HUES6 (cell line): ENCODE measurements around the gene LRBA.

Experiments
- H3K27ac ChIP-seq: 2 replicates; pipeline ENCODE4 v1.7.0; 2013; ENCODE audit warnings: low read depth, mild to moderate bottlenecking, low read length, inconsistent platforms
- H3K27me3 ChIP-seq: 2 replicates; pipeline ENCODE4 v1.6.1; 2013; ENCODE audit warnings: low read length; ENCODE audit not compliant: control insufficient read depth, insufficient read depth
- H3K36me3 ChIP-seq: 2 replicates; pipeline ENCODE4 v1.6.1; 2013; ENCODE audit warnings: low read length; ENCODE audit not compliant: control insufficient read depth, insufficient read depth
- H3K4me1 ChIP-seq: 2 replicates; pipeline ENCODE4 v1.6.1; 2013; ENCODE audit warnings: low read length; ENCODE audit not compliant: control insufficient read depth, insufficient read depth
- H3K4me3 ChIP-seq: 2 replicates; pipeline ENCODE4 v1.5.1; 2013; ENCODE audit warnings: low read depth, low read length
- H3K9ac ChIP-seq: one replicate; pipeline ENCODE4 v1.6.1; 2013; ENCODE audit warnings: mild to moderate bottlenecking, low read length
- H3K9me3 ChIP-seq: 2 replicates; pipeline ENCODE4 v1.6.1; 2013; ENCODE audit warnings: low read depth, low read length; ENCODE audit not compliant: control insufficient read depth, insufficient read depth

Gene LRBA

DNA sequence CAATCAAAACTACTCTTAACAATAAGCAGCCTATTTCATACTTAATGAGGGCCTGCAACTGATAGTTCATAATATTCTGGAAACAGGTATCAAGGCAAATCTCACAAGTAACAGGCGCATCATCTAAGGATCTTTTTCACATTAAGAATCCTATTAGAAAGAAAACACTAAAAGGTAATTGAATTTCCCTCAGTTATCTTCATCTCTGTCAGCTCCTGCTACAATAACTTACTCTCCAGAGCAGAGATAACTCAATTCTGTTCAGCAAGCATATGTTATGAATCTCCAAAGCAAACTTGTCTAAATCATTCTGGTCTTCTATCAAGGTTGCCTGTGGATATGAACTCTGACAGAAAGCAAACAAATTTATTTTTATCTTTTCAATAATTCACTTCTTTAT, 307.1 kb downstream of the LRBA start:
- H3K4me3 ChIP-seq: no peak overlapping the region
- no peaks in the 10 kb centered on the region for H3K4me1 ChIP-seq
- no peak overlapping the region for H3K27ac ChIP-seq
- no peaks in the 10 kb centered on the region for H3K9me3 ChIP-seq
- H3K27me3 ChIP-seq: no peaks in the 10 kb centered on the region
- no peak overlapping the region for H3K9ac ChIP-seq
- H3K36me3 ChIP-seq: no peaks in the 10 kb centered on the region

DNA sequence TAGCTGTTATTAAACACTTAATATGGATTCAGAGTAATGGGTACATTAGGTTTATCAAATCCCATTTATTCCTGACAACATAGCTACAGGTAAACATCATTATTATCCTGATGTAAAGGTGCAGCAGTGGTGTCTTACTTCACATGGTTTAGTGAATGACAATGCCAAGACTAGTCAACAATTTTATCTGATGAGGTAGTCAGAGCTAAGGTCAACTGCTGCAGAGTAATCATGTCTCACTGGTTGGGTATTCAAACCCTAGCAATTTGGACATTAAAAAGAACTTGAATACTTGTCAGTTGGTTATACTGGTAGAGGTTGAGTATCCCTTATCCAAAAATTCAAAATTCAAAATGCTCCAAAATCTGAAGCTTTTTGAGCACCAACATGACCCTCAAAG, 315.5 kb downstream of the LRBA start:
- no peaks in the 10 kb centered on the region for H3K36me3 ChIP-seq
- no peak overlapping the region for H3K27ac ChIP-seq
- H3K9me3 ChIP-seq: no peaks in the 10 kb centered on the region
- no peaks in the 10 kb centered on the region for H3K27me3 ChIP-seq
- no peak overlapping the region for H3K4me3 ChIP-seq
- H3K4me1 ChIP-seq: peaks cover 6% of the 10 kb centered on the region; the same call in 1 of the 2 replicates
- H3K9ac ChIP-seq: no peak overlapping the region

DNA sequence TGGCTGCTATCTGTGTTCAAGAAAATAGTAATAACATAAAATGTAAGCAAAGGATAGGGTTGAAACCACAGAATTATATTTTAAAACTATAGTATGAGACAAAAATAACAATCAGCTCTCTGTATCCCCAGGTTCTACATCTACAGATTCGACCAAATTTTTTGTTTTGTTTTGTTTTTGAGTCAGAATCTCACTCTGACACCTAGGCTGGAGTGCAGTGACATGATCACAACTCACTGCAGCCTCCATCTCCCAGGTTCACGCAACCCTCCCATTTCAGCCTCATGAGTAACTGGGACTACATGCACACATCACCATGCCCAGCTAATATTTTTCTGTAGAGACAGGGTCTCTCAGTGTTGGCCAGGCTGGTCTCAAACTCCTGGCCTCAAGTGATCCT, 319.9 kb downstream of the LRBA start:
- Histone ChIP-seq H3K36me3 (no peaks in the 10 kb centered on the region), H3K27me3 (no peaks in the 10 kb centered on the region), H3K27ac (no peak overlapping the region), H3K4me1 (peaks cover 12% of the 10 kb centered on the region; the same call in 1 of the 2 replicates), H3K9ac (no peak overlapping the region), H3K9me3 (no peaks in the 10 kb centered on the region), H3K4me3 (no peak overlapping the region)

DNA sequence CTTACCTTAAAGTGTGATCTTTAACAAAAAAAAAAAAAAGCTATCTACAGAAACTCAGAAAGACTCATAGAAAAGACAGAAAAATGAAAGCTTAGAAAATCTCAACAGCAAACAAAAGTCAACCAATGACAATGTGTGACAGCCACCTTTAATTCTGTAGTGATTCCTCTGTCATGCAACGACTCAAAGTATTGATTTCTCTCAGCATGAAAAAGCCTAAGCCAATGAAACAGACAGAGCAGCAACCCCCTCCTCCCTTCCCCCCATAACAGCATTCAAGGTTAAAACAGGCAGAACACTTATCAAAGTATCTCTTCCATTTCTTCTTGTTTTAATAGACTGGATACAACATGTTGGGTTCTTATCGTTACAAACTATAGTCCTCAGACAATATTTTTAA, 320.6 kb downstream of the LRBA start:
- Histone ChIP-seq H3K4me1 (peaks cover 12% of the 10 kb centered on the region; the same call in 1 of the 2 replicates), H3K9me3 (no peaks in the 10 kb centered on the region), H3K27me3 (no peaks in the 10 kb centered on the region), H3K4me3 (no peak overlapping the region), H3K27ac (no peak overlapping the region), H3K9ac (no peak overlapping the region), H3K36me3 (no peaks in the 10 kb centered on the region)

DNA sequence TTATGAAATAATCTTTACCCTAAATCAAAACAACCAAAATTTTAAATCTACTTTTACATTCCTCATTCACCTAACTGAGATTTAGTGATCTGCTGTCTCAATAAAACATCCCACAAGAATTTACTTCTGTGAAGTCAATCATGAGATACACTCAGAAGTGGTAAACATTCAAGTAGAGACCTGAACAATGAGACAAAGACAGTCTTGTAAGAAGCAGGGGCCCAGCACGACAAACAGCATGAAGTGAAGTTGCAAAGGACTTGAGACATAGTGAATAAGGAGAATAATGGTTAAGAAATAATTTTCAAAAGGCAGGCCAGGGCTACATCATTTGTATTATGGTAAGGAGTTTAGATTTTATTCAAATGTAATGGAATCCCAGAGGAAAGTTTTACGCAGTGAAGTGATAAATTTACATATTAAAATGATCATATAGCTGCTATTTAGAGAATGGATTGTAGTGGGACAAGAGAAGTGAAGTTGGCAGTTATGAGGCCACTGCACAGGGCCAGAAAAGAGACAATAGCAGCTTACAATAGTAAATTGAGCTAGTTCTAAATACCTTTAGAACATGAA, 331.2 kb downstream of the LRBA start:
- Histone ChIP-seq H3K9me3 (no peaks in the 10 kb centered on the region), H3K4me1 (peaks cover 5% of the 10 kb centered on the region; the same call in 1 of the 2 replicates), H3K4me3 (no peak overlapping the region), H3K36me3 (peaks cover 2% of the 10 kb centered on the region), H3K27ac (no peak overlapping the region), H3K9ac (no peak overlapping the region), H3K27me3 (no peaks in the 10 kb centered on the region)

DNA sequence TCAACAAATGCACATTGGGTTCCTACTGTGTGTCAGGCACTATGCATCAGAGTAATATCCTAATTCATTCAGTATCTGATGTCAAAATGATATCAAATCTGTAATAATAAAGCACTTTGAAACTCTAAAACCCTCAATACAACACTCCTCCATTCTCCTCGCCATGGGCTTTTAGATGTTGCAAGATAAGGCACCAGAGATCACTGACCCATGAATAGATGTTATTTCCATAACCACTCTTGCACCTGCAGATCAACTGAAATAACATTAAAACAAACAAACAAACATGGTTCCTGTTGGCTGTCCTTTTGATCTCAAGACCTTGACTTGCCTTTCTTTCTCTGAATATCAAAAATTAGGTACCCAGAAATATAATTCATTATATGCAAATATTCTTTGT, 333.0 kb downstream of the LRBA start:
- no peak overlapping the region for H3K9ac ChIP-seq
- peaks cover 2% of the 10 kb centered on the region for H3K36me3 ChIP-seq
- peaks cover 5% of the 10 kb centered on the region; the same call in 1 of the 2 replicates for H3K4me1 ChIP-seq
- no peaks in the 10 kb centered on the region for H3K9me3 ChIP-seq
- no peaks in the 10 kb centered on the region for H3K27me3 ChIP-seq
- H3K27ac ChIP-seq: no peak overlapping the region
- no peak overlapping the region for H3K4me3 ChIP-seq

DNA sequence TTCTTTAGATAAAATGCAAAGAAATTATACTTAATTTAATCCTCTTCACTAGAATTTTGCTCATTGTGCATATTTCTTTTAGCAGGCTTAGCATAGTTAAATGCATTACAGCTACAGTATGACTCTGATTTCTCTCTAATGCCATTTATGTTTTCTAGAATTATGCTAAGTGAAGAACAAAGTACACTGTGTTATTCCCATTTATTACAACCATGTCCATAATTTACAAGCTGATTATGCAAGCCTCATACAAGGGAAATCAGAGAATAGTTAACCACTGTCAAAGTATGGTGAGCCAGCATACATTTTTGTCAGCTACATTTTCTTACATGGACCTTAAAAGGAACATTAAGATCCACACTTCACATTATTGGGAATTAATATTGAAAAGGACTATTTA, 334.0 kb downstream of the LRBA start:
- Histone ChIP-seq H3K9me3 (no peaks in the 10 kb centered on the region), H3K4me1 (peaks cover 5% of the 10 kb centered on the region; the same call in 1 of the 2 replicates), H3K27ac (no peak overlapping the region), H3K9ac (no peak overlapping the region), H3K4me3 (no peak overlapping the region), H3K27me3 (no peaks in the 10 kb centered on the region), H3K36me3 (peaks cover 2% of the 10 kb centered on the region)

DNA sequence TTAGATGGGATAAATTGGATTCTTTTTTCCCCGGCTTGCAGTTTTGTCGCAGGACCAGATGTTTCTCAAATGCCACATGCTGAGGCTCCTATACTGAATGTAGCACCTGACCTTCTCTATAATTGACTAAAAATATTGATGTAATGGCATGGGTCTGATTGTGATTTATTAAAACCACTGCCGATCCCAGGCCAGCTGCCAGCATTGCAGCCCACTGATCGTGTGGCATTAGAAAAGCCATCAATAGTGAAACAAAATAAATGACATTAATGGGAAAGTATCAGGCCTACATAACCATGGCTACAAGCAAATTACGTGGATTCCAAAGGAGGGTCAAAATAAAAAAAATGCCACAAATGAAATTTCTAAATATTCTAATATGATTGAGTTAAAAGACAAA, 334.4 kb downstream of the LRBA start:
- peaks cover 5% of the 10 kb centered on the region; the same call in 1 of the 2 replicates for H3K4me1 ChIP-seq
- H3K36me3 ChIP-seq: peaks cover 2% of the 10 kb centered on the region
- H3K4me3 ChIP-seq: no peak overlapping the region
- no peaks in the 10 kb centered on the region for H3K9me3 ChIP-seq
- H3K27me3 ChIP-seq: no peaks in the 10 kb centered on the region
- H3K9ac ChIP-seq: no peak overlapping the region
- no peak overlapping the region for H3K27ac ChIP-seq

DNA sequence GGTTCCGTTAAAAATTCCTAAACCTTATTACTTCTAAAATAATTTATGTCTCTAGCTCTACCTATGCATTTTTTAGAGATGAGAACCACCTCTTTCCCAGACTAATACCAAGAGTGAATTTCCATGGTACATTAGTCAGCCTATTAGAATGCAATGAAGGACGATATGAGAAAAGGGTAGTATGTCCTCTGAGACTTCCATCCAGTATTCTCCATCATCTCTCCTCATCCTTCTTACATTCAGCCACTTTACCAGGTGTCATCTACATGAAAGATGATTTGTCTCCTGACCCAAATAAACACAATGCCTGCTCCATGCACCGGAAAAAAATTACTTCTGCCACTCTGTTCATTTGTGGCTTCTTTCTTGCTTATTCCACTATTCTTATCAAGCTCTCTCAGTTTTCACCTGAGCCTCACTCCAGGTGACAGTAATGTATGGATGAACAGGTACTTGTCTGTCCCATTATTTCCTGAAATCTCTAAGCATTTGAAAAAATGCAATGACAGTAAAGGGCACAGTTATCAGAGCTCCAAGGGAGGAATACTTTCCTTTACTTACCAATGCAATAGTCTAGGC, 335.2 kb downstream of the LRBA start:
- H3K27me3 ChIP-seq: no peaks in the 10 kb centered on the region
- H3K4me3 ChIP-seq: no peak overlapping the region
- no peaks in the 10 kb centered on the region for H3K9me3 ChIP-seq
- peaks cover 2% of the 10 kb centered on the region for H3K36me3 ChIP-seq
- peaks cover 3% of the 10 kb centered on the region; the same call in 1 of the 2 replicates for H3K4me1 ChIP-seq
- no peak overlapping the region for H3K9ac ChIP-seq
- no peak overlapping the region for H3K27ac ChIP-seq

DNA sequence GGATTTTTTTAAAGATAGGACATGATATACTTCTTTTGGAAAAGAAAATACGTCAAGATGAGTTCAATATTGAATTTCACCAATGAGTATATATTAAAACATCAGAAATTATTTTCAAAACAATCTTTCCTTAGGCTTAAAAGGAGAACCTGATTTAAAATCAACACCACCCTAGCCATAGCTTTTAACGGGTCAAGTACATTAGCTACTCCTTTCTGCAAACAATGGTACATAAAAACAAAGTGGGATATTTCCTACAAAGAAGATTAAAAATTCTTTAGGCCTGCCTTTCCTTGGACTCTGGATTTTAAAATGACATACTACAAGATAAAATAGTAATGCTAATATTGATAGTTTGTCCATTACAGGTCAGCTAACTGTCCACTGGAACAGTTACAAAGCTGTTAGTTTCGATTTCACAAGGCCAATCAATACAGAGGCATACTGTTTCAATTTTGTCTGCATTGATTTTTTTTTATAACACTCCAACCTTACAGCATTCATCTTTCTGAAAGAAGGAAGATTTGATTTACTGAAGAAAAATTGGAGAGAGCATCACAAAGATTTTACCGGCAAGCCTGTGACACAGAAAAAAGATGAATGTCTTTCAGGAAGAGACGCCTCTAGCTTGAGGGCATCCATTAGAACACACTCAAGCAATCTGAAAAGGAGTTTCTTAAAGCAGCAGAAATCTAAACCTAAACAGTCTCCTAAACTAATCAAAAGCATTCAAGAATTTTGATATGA, 335.9 kb downstream of the LRBA start:
- H3K9ac ChIP-seq: no peak overlapping the region
- H3K4me1 ChIP-seq: no peaks in the 10 kb centered on the region
- no peak overlapping the region for H3K27ac ChIP-seq
- no peak overlapping the region for H3K4me3 ChIP-seq
- H3K27me3 ChIP-seq: no peaks in the 10 kb centered on the region
- H3K9me3 ChIP-seq: no peaks in the 10 kb centered on the region
- H3K36me3 ChIP-seq: peaks cover 2% of the 10 kb centered on the region

DNA sequence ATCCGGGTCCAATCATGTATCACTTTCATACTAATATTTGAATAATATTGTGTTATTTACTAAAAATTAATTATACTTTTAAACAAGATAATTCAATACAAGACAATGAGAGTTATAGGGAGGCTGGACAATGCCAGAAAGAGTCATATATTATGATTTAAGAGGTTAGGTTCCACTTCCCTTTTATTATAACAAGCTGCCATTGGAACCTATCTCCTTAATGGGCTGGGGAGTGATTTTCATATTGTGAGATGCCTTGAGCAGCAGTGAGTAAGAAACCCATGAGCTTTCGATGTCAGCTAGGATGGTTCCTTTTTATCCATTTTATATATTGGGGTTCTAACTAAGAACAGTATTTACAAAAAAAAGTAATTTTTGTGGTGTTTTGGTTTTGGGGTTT, 341.3 kb downstream of the LRBA start:
- no peak overlapping the region for H3K9ac ChIP-seq
- no peaks in the 10 kb centered on the region for H3K27me3 ChIP-seq
- no peak overlapping the region for H3K4me3 ChIP-seq
- no peaks in the 10 kb centered on the region for H3K36me3 ChIP-seq
- no peak overlapping the region for H3K27ac ChIP-seq
- no peaks in the 10 kb centered on the region for H3K4me1 ChIP-seq
- H3K9me3 ChIP-seq: no peaks in the 10 kb centered on the region
